GM23338 (cell line): ENCODE data around the gene PPP2R5C. TPM values are rescaled to one million over a fixed set of nuclear protein-coding genes. Genes with fewer than 3 reads are reported as not detected.

Experiments
- ATAC-seq: fragments of 200-7000 bp; cut with Tn5 transposase; 3 replicates; pipeline ENCODE4 v1.9.1; 2020
- DNase-seq: peaks from one replicate; pipeline ENCODE4 v3.0.0-alpha.2; 2015; ENCODE audit warnings: low spot score
- H2AFZ ChIP-seq: fragments of 200-600 bp; sonication (generic); 2 replicates; pipeline ENCODE4 v1.8.0; 2016; ENCODE audit warnings: antibody characterized with exemption, mild to moderate bottlenecking, moderate library complexity
- H3F3A ChIP-seq: fragments of 200-600 bp; sonication (generic); replicated peaks from 2 replicates; pipeline ENCODE4 v1.8.0; 2017; ENCODE audit warnings: antibody characterized with exemption, mixed run types, low read depth
- H3K27ac ChIP-seq: fragments of 200-600 bp; sonication (generic); 2 replicates; pipeline ENCODE4 v1.6.1; 2016; ENCODE audit warnings: low read depth
- H3K27me3 ChIP-seq: fragments of 200-600 bp; sonication (generic); 2 replicates; pipeline ENCODE4 v1.8.0; 2016; ENCODE audit warnings: mild to moderate bottlenecking, mixed run types, moderate library complexity; ENCODE audit not compliant: insufficient read depth
- H3K36me3 ChIP-seq: fragments of 200-600 bp; sonication (generic); 2 replicates; pipeline ENCODE4 v1.8.0; 2016; ENCODE audit warnings: mild to moderate bottlenecking; ENCODE audit not compliant: insufficient read depth
- H3K4me1 ChIP-seq: fragments of 200-600 bp; sonication (generic); 2 replicates; pipeline ENCODE4 v1.8.0; 2016; ENCODE audit warnings: mild to moderate bottlenecking, moderate library complexity; ENCODE audit not compliant: insufficient read depth
- H3K4me2 ChIP-seq: fragments of 200-600 bp; sonication (generic); 2 replicates; pipeline ENCODE4 v1.7.1; 2017; ENCODE audit warnings: mixed run types
- H3K4me3 ChIP-seq: fragments of 200-600 bp; sonication (generic); 2 replicates; pipeline ENCODE4 v1.6.1; 2016; ENCODE audit warnings: mixed run types
- H3K79me2 ChIP-seq: fragments of 200-600 bp; sonication (generic); replicated peaks from 2 replicates; pipeline ENCODE4 v1.8.0; 2017; ENCODE audit warnings: mild to moderate bottlenecking; ENCODE audit not compliant: insufficient read depth
- H3K9me2 ChIP-seq: fragments of 200-600 bp; sonication (generic); 2 replicates; pipeline ENCODE4 v1.8.0; 2017; ENCODE audit not compliant: insufficient read depth
- H4K20me1 ChIP-seq: fragments of 200-600 bp; sonication (generic); replicated peaks from 2 replicates; pipeline ENCODE4 v1.8.0; 2017; ENCODE audit warnings: mild to moderate bottlenecking; ENCODE audit not compliant: insufficient read depth
- H3K27ac Mint-ChIP-seq: 2 replicates; pipeline ENCODE4 v1.8.0; 2020; ENCODE audit warnings: inconsistent platforms, mild to moderate bottlenecking, moderate library complexity, mixed read lengths
- H3K27me3 Mint-ChIP-seq: 3 replicates; pipeline ENCODE4 v1.8.0; 2022; ENCODE audit warnings: low read depth, mild to moderate bottlenecking, moderate library complexity, mixed read lengths, inconsistent platforms; ENCODE audit not compliant: insufficient read depth, poor library complexity
- H3K36me3 Mint-ChIP-seq: 3 replicates; pipeline ENCODE4 v1.8.0; 2021; ENCODE audit warnings: low read depth, mild to moderate bottlenecking, inconsistent platforms, moderate library complexity, mixed read lengths
- H3K4me1 Mint-ChIP-seq: 3 replicates; pipeline ENCODE4 v1.8.0; 2020; ENCODE audit warnings: mild to moderate bottlenecking, inconsistent platforms, mixed read lengths
- H3K4me3 Mint-ChIP-seq: 3 replicates; pipeline ENCODE4 v1.8.0; 2021; ENCODE audit warnings: moderate library complexity, mild to moderate bottlenecking, inconsistent platforms, mixed read lengths
- H3K9me3 Mint-ChIP-seq: 3 replicates; pipeline ENCODE4 v1.8.0; 2020; ENCODE audit warnings: moderate library complexity, mild to moderate bottlenecking, inconsistent platforms, mixed read lengths
- CREB1 ChIP-seq: fragments of 250-450 bp; sonication (Bioruptor Pico); IDR thresholded peaks from 2 replicates; pipeline ENCODE4 v1.5.0; 2020; ENCODE audit warnings: low read depth, mild to moderate bottlenecking, moderate library complexity
- CTCF ChIP-seq, 2 experiments: fragments of 200-600 bp in 1 of 2; sonication (generic) in 1 of 2; conservative IDR thresholded peaks; 2 replicates each; pipeline versions ENCODE4 v1.5.1 to v1.6.1; 2016 to 2017; ENCODE audit warnings: antibody characterized with exemption in 2 of 2, low read depth in 2 of 2, mild to moderate bottlenecking in 2 of 2, moderate library complexity in 1 of 2
- EZH2phosphoT487 ChIP-seq: fragments of 200-600 bp; sonication (generic); IDR thresholded peaks from one replicate; pipeline ENCODE4 v1.8.1; 2018; ENCODE audit warnings: antibody characterized with exemption; ENCODE audit not compliant: unreplicated experiment
- NANOG ChIP-seq: IDR thresholded peaks from 2 replicates; pipeline ENCODE4 v1.6.1; 2016; ENCODE audit warnings: antibody characterized with exemption, borderline replicate concordance
- POLR2AphosphoS5 ChIP-seq: IDR thresholded peaks from 2 replicates; pipeline ENCODE4 v1.6.1; 2016; ENCODE audit warnings: antibody characterized with exemption, low read depth
- REST ChIP-seq: IDR thresholded peaks from one replicate; pipeline ENCODE4 v1.6.1; 2018; ENCODE audit warnings: antibody characterized with exemption; ENCODE audit not compliant: unreplicated experiment
- STAT1 ChIP-seq: IDR thresholded peaks from one replicate; pipeline ENCODE4 v1.6.1; 2016; ENCODE audit warnings: antibody characterized with exemption; ENCODE audit not compliant: unreplicated experiment
- ZNF114 ChIP-seq: fragments of 250-450 bp; sonication (Bioruptor Pico); IDR thresholded peaks from 2 replicates; pipeline ENCODE4 v1.5.0; 2020; ENCODE audit warnings: mild to moderate bottlenecking, moderate library complexity
- ZNF331 ChIP-seq: fragments of 250-450 bp; sonication (Bioruptor Pico); IDR thresholded peaks from 2 replicates; pipeline ENCODE4 v1.5.0; 2020; ENCODE audit warnings: low read depth, mild to moderate bottlenecking, moderate library complexity
- ZNF462 ChIP-seq: fragments of 250-450 bp; sonication (Bioruptor Pico); IDR thresholded peaks from 2 replicates; pipeline ENCODE4 v1.5.0; 2020; ENCODE audit warnings: mild to moderate bottlenecking, moderate library complexity
- polyA plus RNA-seq: library from polyadenylated mRNA; unstranded; fragments of >200 nt; fragmentation: Nextera tagmentation; extraction: Ambion mirVana; gene quantifications from 2 replicates; pipeline ENCODE4 v1.2.1, GENCODE V29; 2016
- total RNA-seq: library from RNA; depleted of rRNA; stranded (reverse); fragments of >200 nt; shearing (Covaris generic); gene quantifications from 2 replicates; pipeline ENCODE4 v1.2.3, GENCODE V29; 2014

PPP2R5C gene
- total and polyA plus RNA-seq, 2 experiments from 2014 or later = 75.4 to 79.7 TPM

- Mint-ChIP-seq H3K36me3 (no peaks in the 10 kb centered on the region), H3K4me3 (no peak overlapping the region), H3K4me1 (peaks cover 12% of the 10 kb centered on the region), H3K27ac (no peak overlapping the region), H3K27me3 (peaks cover 32% of the 10 kb centered on the region), H3K9me3 (peaks cover 2% of the 10 kb centered on the region; the same call in 2 of the 3 replicates)
- TF ChIP-seq CREB1 (CRISPR knock-in tag) = no peak
- Histone ChIP-seq H4K20me1 (0 out of 2 replicates have a peak, but pooled peaks cover 4% of the 10 kb centered on the region), H2AFZ (no peak overlapping the region), H3K79me2 (no peaks in the 10 kb centered on the region), H3K27ac (no peak overlapping the region), H3F3A (peaks cover 3% of the 10 kb centered on the region; the same call in 1 of the 2 replicates), H3K4me2 (no peak overlapping the region), H3K27me3 (peaks cover 17% of the 10 kb centered on the region), H3K9me2 (no peaks in the 10 kb centered on the region), H3K36me3 (no peaks in the 10 kb centered on the region), H3K4me1 (peaks cover 5% of the 10 kb centered on the region), H3K4me3 (no peak overlapping the region)
- DNase-seq (no peak), ATAC-seq (no peak)
These were observed 189.2 kb downstream of the PPP2R5C start for GRCh38 chr14:101950516-101951215.

GRCh38 chr14:101953151-101953550, 191.6 kb downstream of the PPP2R5C start:
- Mint-ChIP-seq H3K4me1 (peaks cover 6% of the 10 kb centered on the region; the same call in 1 of the 3 replicates), H3K9me3 (no peaks in the 10 kb centered on the region)
- TF ChIP-seq NANOG = no peak
- TF ChIP-seq CREB1 (CRISPR knock-in tag) = no peak
- TF ChIP-seq EZH2phosphoT487 = no peak
- TF ChIP-seq CTCF (conservative IDR thresholded peaks at IDR 0.05; ENCODE audit: low read depth in 2 of 2) = no peak
- TF ChIP-seq ZNF331 (CRISPR knock-in tag) = no peak
- TF ChIP-seq STAT1 = no peak
- TF ChIP-seq ZNF114 (CRISPR knock-in tag) = no peak
- no peak for TF ChIP-seq POLR2AphosphoS5
- TF ChIP-seq REST = no peak
- TF ChIP-seq ZNF462 = no peak

More at GRCh38 chr14:101953151-101953550, 191.6 kb downstream of the PPP2R5C start:
- Histone ChIP-seq H3K4me2 (no peak overlapping the region), H3K27me3 (no peaks in the 10 kb centered on the region), H3K36me3 (no peaks in the 10 kb centered on the region), H3K4me1 (peaks cover 5% of the 10 kb centered on the region), H3K4me3 (no peak overlapping the region), H3F3A (0 out of 2 replicates have a peak, but pooled peaks cover 3% of the 10 kb centered on the region), H3K27ac (no peak overlapping the region), H3K9me2 (no peaks in the 10 kb centered on the region), H4K20me1 (no peaks in the 10 kb centered on the region), H3K79me2 (no peaks in the 10 kb centered on the region), H2AFZ (no peak overlapping the region)
- DNase-seq = no peak
- no peak for ATAC-seq
- Mint-ChIP-seq H3K27ac (no peak overlapping the region), H3K27me3 (peaks cover 8% of the 10 kb centered on the region), H3K36me3 (no peaks in the 10 kb centered on the region), H3K4me3 (no peak overlapping the region)
